ENCODE data around the gene VMAC. TPM values are rescaled to one million over a fixed set of nuclear protein-coding genes. Genes with fewer than 3 reads are reported as not detected.

The VMAC gene
- total RNA-seq, 1 donor from 2014 or later: 3.7 TPM

- Histone ChIP-seq H3K4me1 (ENCODE audit: control insufficient read depth in 3 of 3, insufficient read depth in 3 of 3, low read length in 3 of 3) (peaks cover 3 to 19% (median 14%) of the 10 kb centered on the region in 3 donors), H3K9me3 (ENCODE audit: control insufficient read depth in 3 of 3, low read length in 3 of 3) (no peaks in the 10 kb centered on the region), H3K36me3 (ENCODE audit: control insufficient read depth in 3 of 3, insufficient read depth in 3 of 3, low read length in 3 of 3) (peaks cover 14 to 17% (median 15%) of the 10 kb centered on the region in 3 donors), H3K4me3 (ENCODE audit: low read length in 3 of 3) (no peak overlapping the region), H3K9ac (ENCODE audit: low read depth in 1 of 3, low read length in 3 of 3) (peak overlapping the region in 1 of 3 donors; percentile 16), H3K27me3 (ENCODE audit: control insufficient read depth in 3 of 3, insufficient read depth in 3 of 3, low read length in 3 of 3) (peaks cover 28 to 34% (median 30%) of the 10 kb centered on the region in 3 donors), H3K27ac (ENCODE audit: low read depth, low read length) (no peak overlapping the region)
These were observed 10.6 kb upstream of the VMAC start for GRCh38 chr19:5893907-5894703.

- H3K4me3 ChIP-seq (ENCODE audit: low read length in 3 of 3): no peak overlapping the region
- no peak overlapping the region for H3K27ac ChIP-seq (ENCODE audit: low read depth, low read length)
- H3K9me3 ChIP-seq (ENCODE audit: control insufficient read depth in 3 of 3, low read length in 3 of 3): no peaks in the 10 kb centered on the region
- H3K4me1 ChIP-seq (ENCODE audit: control insufficient read depth in 3 of 3, insufficient read depth in 3 of 3, low read length in 3 of 3): peaks cover 3 to 19% (median 14%) of the 10 kb centered on the region in 3 donors
- no peak overlapping the region for H3K9ac ChIP-seq (ENCODE audit: low read depth in 1 of 3, low read length in 3 of 3)
- H3K27me3 ChIP-seq (ENCODE audit: control insufficient read depth in 3 of 3, insufficient read depth in 3 of 3, low read length in 3 of 3): peaks cover 21 to 28% (median 25%) of the 10 kb centered on the region in 3 donors
- H3K36me3 ChIP-seq (ENCODE audit: control insufficient read depth in 3 of 3, insufficient read depth in 3 of 3, low read length in 3 of 3): peaks cover 14 to 17% (median 15%) of the 10 kb centered on the region in 3 donors
These were observed 9.8 kb upstream of the VMAC start for GRCh38 chr19:5894704-5895349.

- H3K9ac ChIP-seq (ENCODE audit: low read depth in 1 of 3, low read length in 3 of 3): no peak overlapping the region
- H3K4me1 ChIP-seq (ENCODE audit: control insufficient read depth in 3 of 3, insufficient read depth in 3 of 3, low read length in 3 of 3): peaks cover 3 to 19% (median 14%) of the 10 kb centered on the region in 3 donors
- no peak overlapping the region for H3K4me3 ChIP-seq (ENCODE audit: low read length in 3 of 3)
- H3K9me3 ChIP-seq (ENCODE audit: control insufficient read depth in 3 of 3, low read length in 3 of 3): no peaks in the 10 kb centered on the region
- peaks cover 16 to 23% (median 20%) of the 10 kb centered on the region in 3 donors for H3K27me3 ChIP-seq (ENCODE audit: control insufficient read depth in 3 of 3, insufficient read depth in 3 of 3, low read length in 3 of 3)
- H3K36me3 ChIP-seq (ENCODE audit: control insufficient read depth in 3 of 3, insufficient read depth in 3 of 3, low read length in 3 of 3): peaks cover 14 to 20% (median 18%) of the 10 kb centered on the region in 3 donors
- no peak overlapping the region for H3K27ac ChIP-seq (ENCODE audit: low read depth, low read length)
These were observed 9.3 kb upstream of the VMAC start for GRCh38 chr19:5895409-5895808.

- H3K27ac ChIP-seq (ENCODE audit: low read depth, low read length): no peak overlapping the region
- peaks cover 14 to 19% (median 18%) of the 10 kb centered on the region in 3 donors for H3K27me3 ChIP-seq (ENCODE audit: control insufficient read depth in 3 of 3, insufficient read depth in 3 of 3, low read length in 3 of 3)
- H3K9ac ChIP-seq (ENCODE audit: low read depth in 1 of 3, low read length in 3 of 3): no peak overlapping the region
- peaks cover 14 to 20% (median 18%) of the 10 kb centered on the region in 3 donors for H3K36me3 ChIP-seq (ENCODE audit: control insufficient read depth in 3 of 3, insufficient read depth in 3 of 3, low read length in 3 of 3)
- no peak overlapping the region for H3K4me3 ChIP-seq (ENCODE audit: low read length in 3 of 3)
- H3K4me1 ChIP-seq (ENCODE audit: control insufficient read depth in 3 of 3, insufficient read depth in 3 of 3, low read length in 3 of 3): peaks cover 3 to 19% (median 14%) of the 10 kb centered on the region in 3 donors
- H3K9me3 ChIP-seq (ENCODE audit: control insufficient read depth in 3 of 3, low read length in 3 of 3): no peaks in the 10 kb centered on the region
These were observed 8.8 kb upstream of the VMAC start for GRCh38 chr19:5895890-5896289.

- Histone ChIP-seq H3K36me3 (ENCODE audit: control insufficient read depth in 3 of 3, insufficient read depth in 3 of 3, low read length in 3 of 3) (peaks cover 17 to 21% (median 20%) of the 10 kb centered on the region in 3 donors), H3K9me3 (ENCODE audit: control insufficient read depth in 3 of 3, low read length in 3 of 3) (no peaks in the 10 kb centered on the region), H3K4me3 (ENCODE audit: low read length in 3 of 3) (no peak overlapping the region), H3K27ac (ENCODE audit: low read depth, low read length) (no peak overlapping the region), H3K27me3 (ENCODE audit: control insufficient read depth in 3 of 3, insufficient read depth in 3 of 3, low read length in 3 of 3) (peaks cover 7 to 12% (median 12%) of the 10 kb centered on the region in 3 donors), H3K9ac (ENCODE audit: low read depth in 1 of 3, low read length in 3 of 3) (no peak overlapping the region), H3K4me1 (ENCODE audit: control insufficient read depth in 3 of 3, insufficient read depth in 3 of 3, low read length in 3 of 3) (peaks cover 3 to 19% (median 14%) of the 10 kb centered on the region in 3 donors)
These were observed 8.2 kb upstream of the VMAC start for GRCh38 chr19:5896365-5897076.

- peaks cover 3 to 16% (median 9%) of the 10 kb centered on the region in 3 donors for H3K4me1 ChIP-seq (ENCODE audit: control insufficient read depth in 3 of 3, insufficient read depth in 3 of 3, low read length in 3 of 3)
These were observed 7.3 kb upstream of the VMAC start for GRCh38 chr19:5897189-5897969.

GRCh38 chr19:5899728-5900526, 4.7 kb upstream of the VMAC start:
- Histone ChIP-seq H3K4me3 (ENCODE audit: low read length in 3 of 3) (no peak overlapping the region), H3K9me3 (ENCODE audit: control insufficient read depth in 3 of 3, low read length in 3 of 3) (no peaks in the 10 kb centered on the region), H3K27ac (ENCODE audit: low read depth, low read length) (no peak overlapping the region), H3K36me3 (ENCODE audit: control insufficient read depth in 3 of 3, insufficient read depth in 3 of 3, low read length in 3 of 3) (peaks cover 16 to 19% (median 18%) of the 10 kb centered on the region in 3 donors), H3K4me1 (ENCODE audit: control insufficient read depth in 3 of 3, insufficient read depth in 3 of 3, low read length in 3 of 3) (peaks cover 11 to 21% (median 12%) of the 10 kb centered on the region in 3 donors), H3K27me3 (ENCODE audit: control insufficient read depth in 3 of 3, insufficient read depth in 3 of 3, low read length in 3 of 3) (no peaks in the 10 kb centered on the region), H3K9ac (ENCODE audit: low read depth in 1 of 3, low read length in 3 of 3) (no peak overlapping the region)

More at GRCh38 chr19:5897189-5897969, 7.3 kb upstream of the VMAC start:
- Histone ChIP-seq H3K36me3 (ENCODE audit: control insufficient read depth in 3 of 3, insufficient read depth in 3 of 3, low read length in 3 of 3) (peaks cover 17 to 21% (median 20%) of the 10 kb centered on the region in 3 donors), H3K9ac (ENCODE audit: low read depth in 1 of 3, low read length in 3 of 3) (no peak overlapping the region), H3K9me3 (ENCODE audit: control insufficient read depth in 3 of 3, low read length in 3 of 3) (no peaks in the 10 kb centered on the region), H3K27ac (ENCODE audit: low read depth, low read length) (no peak overlapping the region), H3K27me3 (ENCODE audit: control insufficient read depth in 3 of 3, insufficient read depth in 3 of 3, low read length in 3 of 3) (peaks cover 0 to 4% (median 3%) of the 10 kb centered on the region in 3 donors), H3K4me3 (ENCODE audit: low read length in 3 of 3) (no peak overlapping the region)

- no peak overlapping the region for H3K9ac ChIP-seq (ENCODE audit: low read depth in 1 of 3, low read length in 3 of 3)
- H3K36me3 ChIP-seq (ENCODE audit: control insufficient read depth in 3 of 3, insufficient read depth in 3 of 3, low read length in 3 of 3): peaks cover 5 to 10% (median 8%) of the 10 kb centered on the region in 3 donors
- H3K27me3 ChIP-seq (ENCODE audit: control insufficient read depth in 3 of 3, insufficient read depth in 3 of 3, low read length in 3 of 3): no peaks in the 10 kb centered on the region
- peaks cover 15 to 30% (median 22%) of the 10 kb centered on the region in 3 donors for H3K4me1 ChIP-seq (ENCODE audit: control insufficient read depth in 3 of 3, insufficient read depth in 3 of 3, low read length in 3 of 3)
- no peak overlapping the region for H3K4me3 ChIP-seq (ENCODE audit: low read length in 3 of 3)
- H3K27ac ChIP-seq (ENCODE audit: low read depth, low read length): no peak overlapping the region
- H3K9me3 ChIP-seq (ENCODE audit: control insufficient read depth in 3 of 3, low read length in 3 of 3): no peaks in the 10 kb centered on the region
These were observed 3.7 kb upstream of the VMAC start for GRCh38 chr19:5900976-5901375.
